HepG2 (cell line): ENCODE results near the gene SBK1. TPM values are rescaled to one million over a fixed set of nuclear protein-coding genes. Genes with fewer than 3 reads are reported as not detected.

Experiments
- AGO1 ChIP-seq: fragments of 200-400 bp; formaldehyde crosslinking; IDR thresholded peaks from 2 replicates; pipeline ENCODE4 v1.6.1; 2017; ENCODE audit warnings: mild to moderate bottlenecking, low read depth, low read length, moderate library complexity; ENCODE audit not compliant: poor library complexity, severe bottlenecking
- DPF2 ChIP-seq: sonication (generic); formaldehyde crosslinking; IDR thresholded peaks from 2 replicates; pipeline ENCODE4 v1.4.0; 2020; ENCODE audit warnings: mild to moderate bottlenecking, low read depth, missing genetic modification reagents, borderline replicate concordance
- ELK4 ChIP-seq: sonication (generic); formaldehyde crosslinking; IDR thresholded peaks from 2 replicates; pipeline ENCODE4 v1.9.0; 2021; ENCODE audit warnings: missing genetic modification reagents, borderline replicate concordance
- FOXP1 ChIP-seq, 2 experiments: fragments of 450-650 bp in 1 of 2; IDR thresholded peaks; 2 replicates each; pipeline ENCODE4 v1.6.1; 2017 to 2018; ENCODE audit warnings: antibody characterized with exemption in 1 of 2
- HCFC1 ChIP-seq: fragments of 150-350 bp; IDR thresholded peaks from 2 replicates; pipeline ENCODE4 v1.6.1; 2014; ENCODE audit warnings: low read depth, low read length
- KDM2A ChIP-seq: sonication (generic); formaldehyde crosslinking; IDR thresholded peaks from 2 replicates; pipeline ENCODE4 v1.4.0; 2020; ENCODE audit warnings: low read depth, missing genetic modification reagents, borderline replicate concordance
- KLF11 ChIP-seq: IDR thresholded peaks from 2 replicates; pipeline ENCODE4 v1.6.1; 2016; ENCODE audit warnings: missing compliant biosample characterization
- MIXL1 ChIP-seq: IDR thresholded peaks from 2 replicates; pipeline ENCODE4 v1.6.1; 2016
- MLLT10 ChIP-seq: sonication (generic); formaldehyde crosslinking; IDR thresholded peaks from 2 replicates; pipeline ENCODE4 v1.4.0; 2020; ENCODE audit warnings: missing genetic modification reagents
- NR2F6 ChIP-seq, 2 experiments: IDR thresholded peaks; 2 replicates each; pipeline ENCODE4 v1.6.1; 2016; ENCODE audit warnings: antibody characterized with exemption in 1 of 2, mild to moderate bottlenecking in 1 of 2
- PPARG ChIP-seq: conservative IDR thresholded peaks from 2 replicates; pipeline ENCODE4 v1.6.1; 2016; ENCODE audit warnings: missing biosample characterization, missing genetic modification reagents
- TFDP2 ChIP-seq: sonication (generic); formaldehyde crosslinking; IDR thresholded peaks from 2 replicates; pipeline ENCODE4 v1.4.0; 2020; ENCODE audit warnings: missing genetic modification reagents
- TP53 ChIP-seq: sonication (generic); formaldehyde crosslinking; conservative IDR thresholded peaks from 2 replicates; pipeline ENCODE4 v1.4.0; 2020; ENCODE audit warnings: missing genetic modification reagents
- TSC22D2 ChIP-seq: sonication (generic); formaldehyde crosslinking; IDR thresholded peaks from 2 replicates; pipeline ENCODE4 v1.5.1; 2020; ENCODE audit warnings: missing genetic modification reagents, mild to moderate bottlenecking, borderline replicate concordance
- ZFP90 ChIP-seq: sonication (generic); formaldehyde crosslinking; IDR thresholded peaks from 2 replicates; pipeline ENCODE4 v1.8.0; 2022; ENCODE audit warnings: missing genetic modification reagents, mild to moderate bottlenecking, inconsistent platforms, borderline replicate concordance
- ZNF234 ChIP-seq: sonication (generic); formaldehyde crosslinking; conservative IDR thresholded peaks from 2 replicates; pipeline ENCODE4 v1.5.1; 2020; ENCODE audit warnings: mild to moderate bottlenecking, missing genetic modification reagents
- ZNF318 ChIP-seq: sonication (generic); formaldehyde crosslinking; IDR thresholded peaks from 2 replicates; pipeline ENCODE4 v1.4.0; 2020; ENCODE audit warnings: mild to moderate bottlenecking, missing genetic modification reagents
- ZNF547 ChIP-seq: sonication (generic); formaldehyde crosslinking; IDR thresholded peaks from 2 replicates; pipeline ENCODE4 v1.5.1; 2020; ENCODE audit warnings: mild to moderate bottlenecking, missing genetic modification reagents
- ZNF644 ChIP-seq: IDR thresholded peaks from 2 replicates; pipeline ENCODE4 v1.6.1; 2016; ENCODE audit warnings: low read depth
- ZNF670 ChIP-seq: sonication (generic); formaldehyde crosslinking; IDR thresholded peaks from 2 replicates; pipeline ENCODE4 v1.8.0; 2022; ENCODE audit warnings: mild to moderate bottlenecking, missing genetic modification reagents, borderline replicate concordance
- polyA plus RNA-seq, 8 experiments: library from polyadenylated mRNA; depleted of rRNA in 3 of 8; stranded (reverse) in 7 of 8; unstranded in 1 of 8; fragments of >200 nt; fragmentation: Illumina TruSeq in 4 of 8; extraction: Trizol in 4 of 8; gene quantifications; 2 replicates each; pipeline versions ENCODE4 v1.2.1 to v1.2.3, GENCODE V29; 2011 to 2016; ENCODE audit warnings: low read depth in 4 of 8, missing spikeins in 1 of 8, mixed read lengths in 1 of 8; ENCODE audit not compliant: insufficient read depth in 1 of 8
- total RNA-seq, 5 experiments: library from RNA; depleted of rRNA; stranded (reverse); fragments of >200 nt; fragmentation: Illumina TruSeq; extraction: Trizol; gene quantifications; 2 replicates each; pipeline ENCODE4 v1.2.3, GENCODE V29; 2016; ENCODE audit warnings: low read depth in 1 of 5

The SBK1 gene
- total and polyA plus RNA-seq, 2 of the 13 experiments (the other 11 are each of a cell fraction or from before 2014, with no cell fraction given) = 0.15 to 0.17 TPM

- TF ChIP-seq ZNF318 (CRISPR knock-in tag) = no peak
- TF ChIP-seq PPARG = no peak
- TF ChIP-seq FOXP1 (IDR thresholded peaks at IDR 0.05) = no peak
- TF ChIP-seq FOXP1 (CRISPR knock-in tag; IDR thresholded peaks at IDR 0.05) = no peak
- TF ChIP-seq ZNF234 (CRISPR knock-in tag) = no peak
- no peak for TF ChIP-seq KLF11 (CRISPR knock-in tag)
- no peak for TF ChIP-seq ZFP90 (CRISPR knock-in tag)
- TF ChIP-seq ZNF670 (CRISPR knock-in tag) = no peak
- no peak for TF ChIP-seq ZNF644 (CRISPR knock-in tag)
- peak; percentile 66 for TF ChIP-seq AGO1
- TF ChIP-seq TP53 (CRISPR knock-in tag) = no peak
- TF ChIP-seq NR2F6 (IDR thresholded peaks at IDR 0.05) = no peak
- TF ChIP-seq NR2F6 (CRISPR knock-in tag; IDR thresholded peaks at IDR 0.05) = no peak
- TF ChIP-seq TSC22D2 (CRISPR knock-in tag) = no peak
- TF ChIP-seq HCFC1 = no peak
- no peak for TF ChIP-seq TFDP2 (CRISPR knock-in tag)
- 0 out of 2 replicates have a peak, but pooled peaks have one; percentile 40 for TF ChIP-seq MIXL1 (CRISPR knock-in tag)
- no peak for TF ChIP-seq ZNF547 (CRISPR knock-in tag)
- peak; percentile 88 for TF ChIP-seq KDM2A (CRISPR knock-in tag)
- no peak for TF ChIP-seq MLLT10
- TF ChIP-seq ELK4 (CRISPR knock-in tag) = no peak
- no peak for TF ChIP-seq DPF2 (CRISPR knock-in tag)
These were observed 24.9 kb downstream of the SBK1 start (continued) for GRCh38 chr16:28317040-28317880.
